Measurements from ENCODE around the gene ZNF853.

ZNF853 gene

GRCh38 chr7:6652446-6653011, 37.1 kb downstream of the ZNF853 start:
- no peak for TF ChIP-seq CTCF (IDR thresholded peaks at IDR 0.05; ENCODE audit: insufficient read depth, low read length, missing control alignments)
- CTCF ChIA-PET = no interaction called here
- DNase-seq (ENCODE audit: low read depth, low spot score) = no peak
- H3K4me3 ChIP-seq (ENCODE audit: low read depth, low read length) = no peak overlapping the region
- POLR2A ChIA-PET = no interaction called here

GRCh38 chr7:6653071-6654003, 37.9 kb downstream of the ZNF853 start:
- DNase-seq (ENCODE audit: low read depth, low spot score) = no peak
- TF ChIP-seq CTCF (IDR thresholded peaks at IDR 0.05; ENCODE audit: insufficient read depth, low read length, missing control alignments) = no peak
- ChIA-PET POLR2A (no interaction called here), CTCF (no interaction called here)
- no peak overlapping the region for H3K4me3 ChIP-seq (ENCODE audit: low read depth, low read length)

- DNase-seq (ENCODE audit: low read depth, low spot score) = no peak
- CTCF ChIA-PET = no interaction called here
These were observed 38.9 kb downstream of the ZNF853 start for GRCh38 chr7:6654113-6654841.

GRCh38 chr7:6654842-6655610, 39.6 kb downstream of the ZNF853 start:
- no peak overlapping the region for H3K4me3 ChIP-seq (ENCODE audit: low read depth, low read length)
- ChIA-PET CTCF (no interaction called here), POLR2A (no interaction called here)
- TF ChIP-seq CTCF (IDR thresholded peaks at IDR 0.05; ENCODE audit: insufficient read depth, low read length, missing control alignments) = no peak
- DNase-seq (ENCODE audit: low read depth, low spot score) = no peak

More at GRCh38 chr7:6654113-6654841, 38.9 kb downstream of the ZNF853 start:
- POLR2A ChIA-PET = no interaction called here
- no peak overlapping the region for H3K4me3 ChIP-seq (ENCODE audit: low read depth, low read length)
- no peak for TF ChIP-seq CTCF (IDR thresholded peaks at IDR 0.05; ENCODE audit: insufficient read depth, low read length, missing control alignments)

- ChIA-PET POLR2A (no interaction called here), CTCF (no interaction called here)
- TF ChIP-seq CTCF (IDR thresholded peaks at IDR 0.05; ENCODE audit: insufficient read depth, low read length, missing control alignments) = no peak
- no peak overlapping the region for H3K4me3 ChIP-seq (ENCODE audit: low read depth, low read length)
- DNase-seq (ENCODE audit: low read depth, low spot score) = no peak
These were observed 40.4 kb downstream of the ZNF853 start for GRCh38 chr7:6655636-6656385.
